HEK293 (cell line): ENCODE results near the gene PDE6C.

Source experiments
- CTCF ChIA-PET: fragments of 350-600 bp; formaldehyde crosslinking; extraction: SDS; loops from one replicate; lab custom pipeline; 2021; ENCODE audit warnings: antibody characterized with exemption; lab: Yijun Ruan, JAX
- POLR2A ChIA-PET: fragments of 300-600 bp; formaldehyde crosslinking; extraction: SDS; loops from one replicate; lab custom pipeline; 2020; ENCODE audit warnings: antibody characterized with exemption, inconsistent platforms; lab: Yijun Ruan, JAX
- H3K27ac ChIP-seq: fragments of 200-500 bp; sonication (Bioruptor generic); 2 replicates; pipeline ENCODE4 v1.5.1; 2014; ENCODE audit warnings: low read depth, low read length, control low read depth, inconsistent platforms; ENCODE audit errors: extremely low read depth
- H3K36me3 ChIP-seq, 2 experiments: fragments of 200-500 bp in 1 of 2; sonication (Bioruptor generic) in 1 of 2; 1 replicate in 1 of 2; 2 replicates in 1 of 2; pipeline ENCODE4 v1.5.1; 2014 to 2017; ENCODE audit warnings: inconsistent platforms in 2 of 2, low read length in 2 of 2; ENCODE audit not compliant: control insufficient read depth in 2 of 2, insufficient read depth in 1 of 2
- H3K4me1 ChIP-seq: fragments of 200-500 bp; sonication (Bioruptor generic); 2 replicates; pipeline ENCODE4 v1.5.1; 2014; ENCODE audit warnings: mild to moderate bottlenecking, low read length, inconsistent platforms; ENCODE audit not compliant: control insufficient read depth, insufficient read depth
- H3K4me3 ChIP-seq: 2 replicates; pipeline ENCODE4 v1.5.1; 2011; ENCODE audit warnings: low read depth, mild to moderate bottlenecking, control low read depth, low read length, moderate library complexity
- H3K9me3 ChIP-seq: fragments of 200-500 bp; sonication (Bioruptor generic); 2 replicates; pipeline ENCODE4 v1.5.1; 2014; ENCODE audit warnings: low read depth, low read length, inconsistent platforms; ENCODE audit not compliant: control insufficient read depth, insufficient read depth
- BCL11A ChIP-seq: fragments of 450-650 bp; formaldehyde crosslinking; IDR thresholded peaks from 2 replicates; pipeline ENCODE4 v1.5.1; 2016; ENCODE audit warnings: low read depth, missing biosample characterization, missing genetic modification characterization
- GLI4 ChIP-seq: fragments of 450-650 bp; formaldehyde crosslinking; IDR thresholded peaks from 2 replicates; pipeline ENCODE4 v1.5.1; 2016; ENCODE audit warnings: missing biosample characterization, missing genetic modification characterization
- KLF9 ChIP-seq: fragments of 450-650 bp; formaldehyde crosslinking; IDR thresholded peaks from 2 replicates; pipeline ENCODE4 v1.5.1; 2016; ENCODE audit warnings: missing biosample characterization, missing genetic modification characterization, low read depth
- MYNN ChIP-seq: fragments of 450-650 bp; formaldehyde crosslinking; IDR thresholded peaks from 2 replicates; pipeline ENCODE4 v1.5.1; 2016; ENCODE audit warnings: missing biosample characterization, missing genetic modification characterization, borderline replicate concordance
- ZBTB8A ChIP-seq: fragments of 450-650 bp; formaldehyde crosslinking; IDR thresholded peaks from 2 replicates; pipeline ENCODE4 v1.5.1; 2016; ENCODE audit warnings: missing biosample characterization, missing genetic modification characterization
- ZNF169 ChIP-seq: fragments of 450-650 bp; formaldehyde crosslinking; IDR thresholded peaks from 2 replicates; pipeline ENCODE4 v1.5.1; 2016; ENCODE audit warnings: missing biosample characterization, missing genetic modification characterization
- ZNF248 ChIP-seq: fragments of 450-650 bp; formaldehyde crosslinking; IDR thresholded peaks from 2 replicates; pipeline ENCODE4 v1.5.1; 2017; ENCODE audit warnings: missing biosample characterization, missing genetic modification characterization
- ZNF324 ChIP-seq: fragments of 450-650 bp; formaldehyde crosslinking; IDR thresholded peaks from 2 replicates; pipeline ENCODE4 v1.5.1; 2016; ENCODE audit warnings: missing biosample characterization, missing genetic modification characterization
- ZNF350 ChIP-seq: fragments of 450-650 bp; formaldehyde crosslinking; IDR thresholded peaks from 2 replicates; pipeline ENCODE4 v1.5.0; 2017; ENCODE audit warnings: missing biosample characterization, mild to moderate bottlenecking, missing genetic modification characterization
- ZNF394 ChIP-seq: fragments of 450-650 bp; formaldehyde crosslinking; IDR thresholded peaks from 2 replicates; pipeline ENCODE4 v1.5.1; 2016; ENCODE audit warnings: missing biosample characterization, missing genetic modification characterization, mild to moderate bottlenecking, moderate library complexity, borderline replicate concordance
- ZNF529 ChIP-seq: fragments of 450-650 bp; formaldehyde crosslinking; IDR thresholded peaks from 2 replicates; pipeline ENCODE4 v1.5.1; 2017; ENCODE audit warnings: missing genetic modification characterization, missing biosample characterization; ENCODE audit not compliant: insufficient replicate concordance
- ZNF561 ChIP-seq: fragments of 450-650 bp; IDR thresholded peaks from 2 replicates; pipeline ENCODE4 v1.5.1; 2018; ENCODE audit warnings: missing biosample characterization, missing genetic modification characterization, borderline replicate concordance
- ZNF660 ChIP-seq: fragments of 450-650 bp; IDR thresholded peaks from 2 replicates; pipeline ENCODE4 v1.5.1; 2018; ENCODE audit warnings: missing biosample characterization, mild to moderate bottlenecking, missing genetic modification characterization
- ZNF843 ChIP-seq: fragments of 450-650 bp; formaldehyde crosslinking; IDR thresholded peaks from 2 replicates; pipeline ENCODE4 v1.5.1; 2016; ENCODE audit warnings: missing biosample characterization, missing genetic modification characterization
- ZSCAN30 ChIP-seq: fragments of 450-650 bp; IDR thresholded peaks from 2 replicates; pipeline ENCODE4 v1.5.1; 2018; ENCODE audit warnings: missing biosample characterization, mild to moderate bottlenecking, missing genetic modification characterization, moderate library complexity
- TF ChIP-seq, protein P1 (sequence below): fragments of 450-650 bp; formaldehyde crosslinking; IDR thresholded peaks from 2 replicates; pipeline ENCODE4 v1.5.1; 2016; ENCODE audit warnings: missing biosample characterization, missing genetic modification characterization
- TF ChIP-seq, protein P2 (sequence below): fragments of 450-650 bp; formaldehyde crosslinking; conservative IDR thresholded peaks from 2 replicates; pipeline ENCODE4 v1.5.1; 2016; ENCODE audit warnings: low read depth, missing biosample characterization, missing genetic modification characterization
- TF ChIP-seq, protein P3 (sequence below): fragments of 450-650 bp; formaldehyde crosslinking; IDR thresholded peaks from 2 replicates; pipeline ENCODE4 v1.5.1; 2016; ENCODE audit warnings: missing biosample characterization, missing genetic modification characterization
- TF ChIP-seq, protein P4 (sequence below): fragments of 450-650 bp; formaldehyde crosslinking; IDR thresholded peaks from 2 replicates; pipeline ENCODE4 v1.5.1; 2017; ENCODE audit warnings: missing biosample characterization, missing genetic modification characterization
- TF ChIP-seq, protein P5 (sequence below): fragments of 450-650 bp; formaldehyde crosslinking; IDR thresholded peaks from 2 replicates; pipeline ENCODE4 v1.5.1; 2016; ENCODE audit warnings: missing biosample characterization, missing genetic modification characterization

The PDE6C gene

DNA sequence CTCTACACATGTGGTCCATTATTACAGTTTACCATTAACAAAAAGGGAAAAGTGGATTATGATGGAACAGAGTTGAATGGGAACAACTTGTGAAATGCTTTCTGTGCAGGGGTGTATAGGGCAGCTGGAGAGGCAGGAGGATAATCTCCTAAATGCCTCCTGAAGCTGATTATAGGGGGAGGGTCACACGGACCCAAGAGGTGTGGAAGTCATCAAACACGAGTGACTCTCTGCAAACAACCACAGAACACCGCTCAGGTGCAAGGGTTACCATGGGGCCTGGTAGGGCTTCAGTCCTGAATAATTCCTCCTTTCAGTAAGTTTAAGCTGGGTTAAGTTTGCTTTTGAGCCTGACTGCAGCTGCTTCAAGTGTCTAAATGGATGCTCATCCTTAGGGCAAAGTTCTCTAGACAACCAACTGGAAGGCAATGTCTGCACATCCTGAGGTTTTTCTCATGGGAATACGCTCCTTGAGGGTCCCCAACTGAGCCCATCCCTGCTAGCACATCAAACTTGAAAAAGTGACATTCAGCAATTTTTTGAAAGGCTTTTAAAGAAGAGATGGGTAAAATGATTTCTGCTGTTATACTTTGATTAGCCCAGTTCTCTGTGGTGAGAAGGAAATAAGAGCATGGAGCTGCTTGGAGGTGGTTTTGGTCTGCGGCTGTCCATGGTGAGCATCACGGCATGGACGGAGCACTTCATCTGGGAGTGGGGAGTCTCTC lies 1.9 kb downstream of the PDE6C start:
- CTCF ChIA-PET = interaction anchor here (1.1 kb wide), 1 partner anchor 61 kb away, joined by 3 read pairs; no protein-coding TSS in a partner anchor
- H3K36me3 ChIP-seq = no peaks in the 10 kb centered on the region
- no peak overlapping the region for H3K27ac ChIP-seq
- POLR2A ChIA-PET = no interaction called here
- no peaks in the 10 kb centered on the region for H3K4me1 ChIP-seq
- no peak overlapping the region for H3K4me3 ChIP-seq
- H3K9me3 ChIP-seq = no peaks in the 10 kb centered on the region
- TF ChIP-seq BCL11A (tag by site-specific recombination) (no peak), ZNF324 (tag by site-specific recombination) (no peak)
- TF ChIP-seq, protein P1, sequence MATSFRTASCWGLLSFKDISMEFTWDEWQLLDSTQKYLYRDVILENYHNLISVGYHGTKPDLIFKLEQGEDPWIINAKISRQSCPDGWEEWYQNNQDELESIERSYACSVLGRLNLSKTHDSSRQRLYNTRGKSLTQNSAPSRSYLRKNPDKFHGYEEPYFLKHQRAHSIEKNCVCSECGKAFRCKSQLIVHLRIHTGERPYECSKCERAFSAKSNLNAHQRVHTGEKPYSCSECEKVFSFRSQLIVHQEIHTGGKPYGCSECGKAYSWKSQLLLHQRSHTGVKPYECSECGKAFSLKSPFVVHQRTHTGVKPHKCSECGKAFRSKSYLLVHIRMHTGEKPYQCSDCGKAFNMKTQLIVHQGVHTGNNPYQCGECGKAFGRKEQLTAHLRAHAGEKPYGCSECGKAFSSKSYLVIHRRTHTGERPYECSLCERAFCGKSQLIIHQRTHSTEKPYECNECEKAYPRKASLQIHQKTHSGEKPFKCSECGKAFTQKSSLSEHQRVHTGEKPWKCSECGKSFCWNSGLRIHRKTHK (tag by site-specific recombination) = no peak

DNA sequence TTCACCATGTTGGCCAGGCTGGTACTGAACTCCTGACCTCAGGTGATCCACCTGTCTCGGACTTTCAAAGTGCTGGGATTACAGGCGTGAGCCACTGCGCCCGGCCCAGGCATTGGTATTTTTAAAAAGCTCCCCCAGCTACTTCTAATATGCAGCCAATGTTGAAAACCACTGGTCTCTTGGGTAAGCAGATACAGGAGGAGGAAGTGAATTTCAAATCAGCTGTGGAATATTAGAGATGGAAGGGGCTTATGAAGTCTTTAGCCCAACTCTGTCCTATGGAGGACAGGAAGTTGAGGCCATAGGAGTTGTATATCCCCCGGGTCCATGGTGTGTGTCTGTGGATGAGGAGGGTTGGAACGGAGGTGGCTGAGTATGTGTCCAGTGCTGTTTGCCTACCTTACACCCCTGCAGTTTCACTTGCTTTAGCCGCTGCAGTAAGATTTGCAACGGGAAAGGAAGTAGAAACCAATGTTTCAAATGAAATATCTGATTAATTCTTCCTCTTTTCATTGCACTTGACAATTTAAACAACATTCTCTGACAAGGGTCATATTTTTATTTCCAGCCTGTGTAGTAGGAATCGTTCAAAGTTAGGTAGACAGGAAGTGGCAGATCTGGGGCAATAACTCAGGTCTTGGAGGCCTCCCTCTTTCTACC lies 3.4 kb downstream of the PDE6C start:
- ChIA-PET POLR2A (no interaction called here), CTCF (interaction anchor here (0.6 to 1.1 kb wide), 2 partner anchors 39 to 63 kb away, joined by 3 read pairs; no protein-coding TSS in a partner anchor)
- no peaks in the 10 kb centered on the region for H3K9me3 ChIP-seq
- H3K4me3 ChIP-seq = no peak overlapping the region
- TF ChIP-seq ZNF561 (tag by site-specific recombination) (no peak), GLI4 (no peak), MYNN (tag by site-specific recombination) (no peak), ZNF394 (tag by site-specific recombination) (no peak), ZNF248 (tag by site-specific recombination) (no peak), ZNF660 (tag by site-specific recombination) (no peak), ZNF843 (no peak), ZSCAN30 (tag by site-specific recombination) (no peak), ZBTB8A (no peak), ZNF350 (tag by site-specific recombination) (no peak), KLF9 (no peak), ZNF169 (tag by site-specific recombination) (no peak), ZNF529 (tag by site-specific recombination) (no peak)
- TF ChIP-seq, protein P2, sequence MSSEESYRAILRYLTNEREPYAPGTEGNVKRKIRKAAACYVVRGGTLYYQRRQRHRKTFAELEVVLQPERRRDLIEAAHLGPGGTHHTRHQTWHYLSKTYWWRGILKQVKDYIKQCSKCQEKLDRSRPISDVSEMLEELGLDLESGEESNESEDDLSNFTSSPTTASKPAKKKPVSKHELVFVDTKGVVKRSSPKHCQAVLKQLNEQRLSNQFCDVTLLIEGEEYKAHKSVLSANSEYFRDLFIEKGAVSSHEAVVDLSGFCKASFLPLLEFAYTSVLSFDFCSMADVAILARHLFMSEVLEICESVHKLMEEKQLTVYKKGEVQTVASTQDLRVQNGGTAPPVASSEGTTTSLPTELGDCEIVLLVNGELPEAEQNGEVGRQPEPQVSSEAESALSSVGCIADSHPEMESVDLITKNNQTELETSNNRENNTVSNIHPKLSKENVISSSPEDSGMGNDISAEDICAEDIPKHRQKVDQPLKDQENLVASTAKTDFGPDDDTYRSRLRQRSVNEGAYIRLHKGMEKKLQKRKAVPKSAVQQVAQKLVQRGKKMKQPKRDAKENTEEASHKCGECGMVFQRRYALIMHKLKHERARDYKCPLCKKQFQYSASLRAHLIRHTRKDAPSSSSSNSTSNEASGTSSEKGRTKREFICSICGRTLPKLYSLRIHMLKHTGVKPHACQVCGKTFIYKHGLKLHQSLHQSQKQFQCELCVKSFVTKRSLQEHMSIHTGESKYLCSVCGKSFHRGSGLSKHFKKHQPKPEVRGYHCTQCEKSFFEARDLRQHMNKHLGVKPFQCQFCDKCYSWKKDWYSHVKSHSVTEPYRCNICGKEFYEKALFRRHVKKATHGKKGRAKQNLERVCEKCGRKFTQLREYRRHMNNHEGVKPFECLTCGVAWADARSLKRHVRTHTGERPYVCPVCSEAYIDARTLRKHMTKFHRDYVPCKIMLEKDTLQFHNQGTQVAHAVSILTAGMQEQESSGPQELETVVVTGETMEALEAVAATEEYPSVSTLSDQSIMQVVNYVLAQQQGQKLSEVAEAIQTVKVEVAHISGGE (tag by site-specific recombination) = no peak
- TF ChIP-seq, protein P3, sequence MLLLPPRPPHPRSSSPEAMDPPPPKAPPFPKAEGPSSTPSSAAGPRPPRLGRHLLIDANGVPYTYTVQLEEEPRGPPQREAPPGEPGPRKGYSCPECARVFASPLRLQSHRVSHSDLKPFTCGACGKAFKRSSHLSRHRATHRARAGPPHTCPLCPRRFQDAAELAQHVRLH (tag by site-specific recombination) = no peak
- TF ChIP-seq, protein P4, sequence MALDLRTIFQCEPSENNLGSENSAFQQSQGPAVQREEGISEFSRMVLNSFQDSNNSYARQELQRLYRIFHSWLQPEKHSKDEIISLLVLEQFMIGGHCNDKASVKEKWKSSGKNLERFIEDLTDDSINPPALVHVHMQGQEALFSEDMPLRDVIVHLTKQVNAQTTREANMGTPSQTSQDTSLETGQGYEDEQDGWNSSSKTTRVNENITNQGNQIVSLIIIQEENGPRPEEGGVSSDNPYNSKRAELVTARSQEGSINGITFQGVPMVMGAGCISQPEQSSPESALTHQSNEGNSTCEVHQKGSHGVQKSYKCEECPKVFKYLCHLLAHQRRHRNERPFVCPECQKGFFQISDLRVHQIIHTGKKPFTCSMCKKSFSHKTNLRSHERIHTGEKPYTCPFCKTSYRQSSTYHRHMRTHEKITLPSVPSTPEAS (tag by site-specific recombination) = no peak
- TF ChIP-seq, protein P5, sequence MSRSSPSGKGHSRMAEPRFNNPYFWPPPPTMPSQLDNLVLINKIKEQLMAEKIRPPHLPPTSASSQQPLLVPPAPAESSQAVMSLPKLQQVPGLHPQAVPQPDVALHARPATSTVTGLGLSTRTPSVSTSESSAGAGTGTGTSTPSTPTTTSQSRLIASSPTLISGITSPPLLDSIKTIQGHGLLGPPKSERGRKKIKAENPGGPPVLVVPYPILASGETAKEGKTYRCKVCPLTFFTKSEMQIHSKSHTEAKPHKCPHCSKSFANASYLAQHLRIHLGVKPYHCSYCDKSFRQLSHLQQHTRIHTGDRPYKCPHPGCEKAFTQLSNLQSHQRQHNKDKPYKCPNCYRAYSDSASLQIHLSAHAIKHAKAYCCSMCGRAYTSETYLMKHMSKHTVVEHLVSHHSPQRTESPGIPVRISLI = no peak
- H3K36me3 ChIP-seq = no peaks in the 10 kb centered on the region
- H3K27ac ChIP-seq = no peak overlapping the region
- no peaks in the 10 kb centered on the region for H3K4me1 ChIP-seq
